Progenitor cell of endocrine pancreas (in vitro differentiated cells): ENCODE results near the gene WBP1. TPM values are rescaled to one million over a fixed set of nuclear protein-coding genes. Genes with fewer than 3 reads are reported as not detected.

Source experiments
- DNase-seq: peaks from one replicate; pipeline ENCODE4 v3.0.0; 2021; ENCODE audit warnings: low spot score; ENCODE audit not compliant: unreplicated experiment
- H3K27ac Mint-ChIP-seq: 2 replicates; pipeline ENCODE4 v1.8.0; 2021; ENCODE audit warnings: mild to moderate bottlenecking, moderate library complexity, mixed read lengths
- H3K27me3 Mint-ChIP-seq: 2 replicates; pipeline ENCODE4 v1.8.0; 2021; ENCODE audit warnings: mixed read lengths
- H3K36me3 Mint-ChIP-seq: 2 replicates; pipeline ENCODE4 v1.8.0; 2022; ENCODE audit warnings: mixed read lengths; ENCODE audit not compliant: insufficient read depth
- H3K4me1 Mint-ChIP-seq: 2 replicates; pipeline ENCODE4 v1.8.0; 2021; ENCODE audit warnings: low read depth, mixed read lengths
- H3K4me3 Mint-ChIP-seq: 2 replicates; pipeline ENCODE4 v1.8.0; 2021; ENCODE audit warnings: low read depth, mild to moderate bottlenecking, moderate library complexity, mixed read lengths
- H3K9me3 Mint-ChIP-seq: 2 replicates; pipeline ENCODE4 v1.8.0; 2021; ENCODE audit warnings: low read depth, mixed read lengths
- CTCF ChIP-seq: fragments of 200-600 bp; sonication (generic); IDR thresholded peaks from one replicate; pipeline ENCODE4 v1.5.0; 2021; ENCODE audit warnings: antibody characterized with exemption, mild to moderate bottlenecking; ENCODE audit not compliant: unreplicated experiment
- total RNA-seq: library from RNA; stranded (reverse); gene quantifications from 2 replicates; pipeline ENCODE4 v1.2.1, GENCODE V29; 2021

WBP1 gene
- total RNA-seq, 1 donor from 2014 or later = 140 TPM

DNA sequence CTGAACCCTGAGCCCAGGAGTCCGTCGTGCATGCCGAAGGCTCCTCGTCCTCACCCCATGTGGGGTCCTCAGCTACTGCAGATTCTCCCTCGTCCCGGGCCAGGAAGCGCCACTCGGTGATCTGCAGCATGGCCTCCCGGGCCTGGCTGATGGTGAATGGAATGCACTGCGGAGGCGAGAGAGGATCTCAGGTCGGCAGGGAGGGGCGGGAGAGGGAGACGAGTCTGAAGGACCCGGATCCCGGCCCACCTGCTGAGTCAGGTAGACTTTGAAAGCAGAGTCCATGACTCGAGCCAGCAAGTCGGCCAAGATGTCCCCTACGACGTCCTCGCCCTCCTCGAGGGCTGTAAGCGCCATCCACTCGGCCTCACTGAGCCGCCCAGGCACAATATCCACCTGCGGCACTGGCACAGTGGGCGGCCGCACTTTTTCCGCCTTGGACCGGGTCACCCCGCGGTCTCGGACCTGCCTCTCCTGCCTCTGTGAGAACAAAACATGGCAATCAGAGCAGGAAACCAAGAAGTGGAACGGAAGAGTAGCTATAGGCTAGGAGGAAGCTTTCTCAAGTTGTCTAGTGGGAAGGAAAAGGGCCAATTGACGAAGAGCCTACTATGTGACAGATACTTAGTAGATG, 42.4 kb upstream of the WBP1 start:
- no peaks in the 10 kb centered on the region for H3K4me1 Mint-ChIP-seq
- no peaks in the 10 kb centered on the region for H3K9me3 Mint-ChIP-seq
- no peaks in the 10 kb centered on the region for H3K36me3 Mint-ChIP-seq
- no peak for TF ChIP-seq CTCF
- no peak for DNase-seq
- H3K27me3 Mint-ChIP-seq = peaks cover 2% of the 10 kb centered on the region
- no peak overlapping the region for H3K27ac Mint-ChIP-seq
- no peak overlapping the region for H3K4me3 Mint-ChIP-seq

GRCh38 chr2:74416778-74417177, 41.5 kb upstream of the WBP1 start:
- Mint-ChIP-seq H3K9me3 (no peaks in the 10 kb centered on the region), H3K4me3 (no peak overlapping the region), H3K27ac (no peak overlapping the region), H3K4me1 (peaks cover 3% of the 10 kb centered on the region), H3K36me3 (no peaks in the 10 kb centered on the region), H3K27me3 (no peaks in the 10 kb centered on the region)
- DNase-seq = no peak
- TF ChIP-seq CTCF = no peak

- H3K4me3 Mint-ChIP-seq = no peak overlapping the region
- no peaks in the 10 kb centered on the region for H3K36me3 Mint-ChIP-seq
- DNase-seq = no peak
- TF ChIP-seq CTCF = no peak
- H3K27ac Mint-ChIP-seq = no peak overlapping the region
- H3K27me3 Mint-ChIP-seq = no peaks in the 10 kb centered on the region
- H3K4me1 Mint-ChIP-seq = peaks cover 5% of the 10 kb centered on the region
- H3K9me3 Mint-ChIP-seq = no peaks in the 10 kb centered on the region
These were observed 41.0 kb upstream of the WBP1 start for GRCh38 chr2:74417197-74417596.

- Mint-ChIP-seq H3K27ac (no peak overlapping the region), H3K4me1 (peaks cover 7% of the 10 kb centered on the region), H3K27me3 (peaks cover 1% of the 10 kb centered on the region), H3K9me3 (no peaks in the 10 kb centered on the region), H3K4me3 (no peak overlapping the region), H3K36me3 (no peaks in the 10 kb centered on the region)
- no peak for TF ChIP-seq CTCF
- no peak for DNase-seq
These were observed 40.5 kb upstream of the WBP1 start for GRCh38 chr2:74417763-74418162.

DNA sequence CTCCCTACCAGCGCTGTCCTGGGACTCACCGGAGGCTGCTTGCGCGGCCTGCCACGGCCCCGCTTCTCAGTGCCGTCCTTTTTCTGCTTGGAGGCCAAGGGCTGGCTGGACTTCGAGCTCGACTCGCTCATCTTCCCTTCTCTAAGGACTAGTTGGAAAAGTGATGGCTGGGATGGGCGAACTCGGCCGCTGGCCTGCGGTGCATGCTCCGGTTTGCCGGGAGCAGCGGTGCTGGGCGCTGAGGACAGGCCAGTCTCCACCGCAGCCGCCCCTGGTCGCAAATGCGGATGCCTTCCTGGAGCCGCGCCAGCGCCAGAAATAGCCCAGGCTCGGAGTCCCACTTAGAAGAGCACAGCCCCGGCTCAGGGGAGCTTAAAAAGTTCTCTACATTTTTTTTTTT, 39.9 kb upstream of the WBP1 start:
- no peak for DNase-seq
- H3K9me3 Mint-ChIP-seq = no peaks in the 10 kb centered on the region
- no peaks in the 10 kb centered on the region for H3K36me3 Mint-ChIP-seq
- H3K27me3 Mint-ChIP-seq = peaks cover 4% of the 10 kb centered on the region
- no peak overlapping the region for H3K27ac Mint-ChIP-seq
- H3K4me3 Mint-ChIP-seq = no peak overlapping the region
- no peak for TF ChIP-seq CTCF
- H3K4me1 Mint-ChIP-seq = peaks cover 7% of the 10 kb centered on the region
